GM10248 (cell line): ENCODE measurements around the gene CDH2.

ENCODE experiments used
- CTCF ChIA-PET: fragments of 300-600 bp; sonication (Branson Sonifier 250); formaldehyde crosslinking; extraction: SDS; loops from one replicate; lab custom pipeline; 2021; ENCODE audit warnings: antibody characterized with exemption; lab: Yijun Ruan, JAX
- POLR2A ChIA-PET: fragments of 350-650 bp; sonication (Branson Sonifier 250); formaldehyde crosslinking; extraction: SDS; loops from one replicate; lab custom pipeline; 2020; ENCODE audit warnings: antibody characterized with exemption; lab: Yijun Ruan, JAX
- DNase-seq: peaks from one replicate; pipeline ENCODE4 v3.0.0; 2012; ENCODE audit errors: extremely low spot score
- TF ChIP-seq, protein P1 (sequence below): IDR thresholded peaks from 2 replicates; pipeline ENCODE4 v1.5.1; 2012; ENCODE audit warnings: mild to moderate bottlenecking, low read depth; ENCODE audit errors: extremely low read depth, missing control alignments, control extremely low read depth

Gene CDH2

DNA sequence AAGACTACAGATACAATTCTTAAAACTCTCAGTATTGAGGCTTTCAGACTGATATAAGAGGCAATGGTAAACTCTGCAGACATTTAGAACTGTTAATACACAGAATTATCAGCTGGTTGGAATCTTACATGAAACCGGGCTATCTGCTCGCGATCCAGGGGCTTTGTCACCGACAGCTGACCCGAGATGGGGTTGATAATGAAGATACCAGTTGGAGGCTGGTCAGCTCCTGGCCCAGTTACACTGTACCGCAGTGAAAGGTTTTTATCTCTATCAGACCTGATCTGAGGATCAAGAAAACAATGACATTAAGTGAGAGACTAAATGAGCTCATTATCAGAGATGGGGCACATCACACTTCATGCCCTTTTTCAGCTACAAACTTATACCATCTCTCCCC lies 167.3 kb downstream of the CDH2 start:
- POLR2A ChIA-PET: no interaction called here
- DNase-seq: no peak
- CTCF ChIA-PET: interaction anchor here (1.1 kb wide), 1 partner anchor 8 kb away, joined by 3 read pairs; no protein-coding TSS in a partner anchor
- TF ChIP-seq, protein P1, sequence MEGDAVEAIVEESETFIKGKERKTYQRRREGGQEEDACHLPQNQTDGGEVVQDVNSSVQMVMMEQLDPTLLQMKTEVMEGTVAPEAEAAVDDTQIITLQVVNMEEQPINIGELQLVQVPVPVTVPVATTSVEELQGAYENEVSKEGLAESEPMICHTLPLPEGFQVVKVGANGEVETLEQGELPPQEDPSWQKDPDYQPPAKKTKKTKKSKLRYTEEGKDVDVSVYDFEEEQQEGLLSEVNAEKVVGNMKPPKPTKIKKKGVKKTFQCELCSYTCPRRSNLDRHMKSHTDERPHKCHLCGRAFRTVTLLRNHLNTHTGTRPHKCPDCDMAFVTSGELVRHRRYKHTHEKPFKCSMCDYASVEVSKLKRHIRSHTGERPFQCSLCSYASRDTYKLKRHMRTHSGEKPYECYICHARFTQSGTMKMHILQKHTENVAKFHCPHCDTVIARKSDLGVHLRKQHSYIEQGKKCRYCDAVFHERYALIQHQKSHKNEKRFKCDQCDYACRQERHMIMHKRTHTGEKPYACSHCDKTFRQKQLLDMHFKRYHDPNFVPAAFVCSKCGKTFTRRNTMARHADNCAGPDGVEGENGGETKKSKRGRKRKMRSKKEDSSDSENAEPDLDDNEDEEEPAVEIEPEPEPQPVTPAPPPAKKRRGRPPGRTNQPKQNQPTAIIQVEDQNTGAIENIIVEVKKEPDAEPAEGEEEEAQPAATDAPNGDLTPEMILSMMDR: no peak

DNA sequence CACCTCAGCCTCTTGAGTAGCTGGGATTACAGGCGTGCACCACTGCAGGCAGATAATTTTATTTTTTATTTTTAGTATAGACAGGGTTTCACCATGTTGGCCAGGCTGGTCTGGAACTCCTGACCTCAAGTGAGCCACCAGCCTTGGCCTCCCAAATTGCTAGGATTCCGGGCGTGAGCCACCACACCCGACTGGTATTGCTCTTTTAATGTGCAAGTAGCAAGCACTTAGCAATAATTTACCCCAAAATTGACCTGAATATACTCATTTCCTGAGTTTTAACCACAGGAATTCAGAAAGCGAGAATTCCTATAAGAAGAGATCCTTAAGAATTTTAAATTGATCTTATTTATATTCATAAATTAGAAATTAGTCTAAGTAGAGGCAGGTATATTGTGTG lies 169.1 kb downstream of the CDH2 start:
- ChIA-PET CTCF (no interaction called here), POLR2A (no interaction called here)
- TF ChIP-seq, protein P1: no peak
- no peak for DNase-seq

DNA sequence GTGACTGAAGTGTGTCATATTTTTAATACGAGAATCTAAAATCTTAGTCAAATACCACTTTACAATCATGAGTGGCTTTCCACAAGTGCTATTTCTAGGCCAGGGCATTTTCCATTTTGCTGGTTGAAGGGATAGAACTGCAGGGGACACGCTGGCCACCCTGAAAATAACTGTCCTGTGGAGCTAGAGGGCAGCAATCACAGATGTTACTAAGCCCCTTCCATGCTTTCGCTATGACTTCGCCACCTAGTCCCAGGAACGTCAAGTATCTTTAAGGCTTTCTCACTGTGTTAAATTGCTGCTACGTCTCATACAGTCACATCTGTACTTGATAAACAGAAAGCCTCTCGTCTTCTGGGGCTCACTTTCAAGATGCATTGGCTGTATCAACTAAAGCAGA lies 171.8 kb downstream of the CDH2 start:
- CTCF ChIA-PET: no interaction called here
- TF ChIP-seq, protein P1: no peak
- POLR2A ChIA-PET: no interaction called here
- DNase-seq: no peak

DNA sequence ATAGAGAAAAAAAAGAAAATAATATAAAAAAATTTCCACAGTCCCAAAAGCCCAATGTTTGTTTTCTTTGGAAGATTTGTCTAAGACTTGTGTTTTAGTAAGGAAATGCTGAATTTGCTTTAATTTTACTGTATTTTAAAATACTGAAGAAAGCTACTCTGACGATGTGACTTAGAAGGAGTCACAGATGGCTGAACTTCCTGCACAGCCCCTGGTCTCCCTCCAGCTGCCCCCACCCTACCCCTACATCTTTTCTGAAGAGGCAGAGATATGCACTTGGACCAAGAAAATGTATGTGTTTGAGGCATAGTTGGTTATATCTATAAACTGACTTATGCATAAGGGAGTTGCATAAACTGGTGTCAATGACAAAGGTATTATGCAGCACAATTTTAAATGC lies 172.3 kb downstream of the CDH2 start:
- no peak for DNase-seq
- CTCF ChIA-PET: no interaction called here
- TF ChIP-seq, protein P1: no peak
- POLR2A ChIA-PET: no interaction called here

DNA sequence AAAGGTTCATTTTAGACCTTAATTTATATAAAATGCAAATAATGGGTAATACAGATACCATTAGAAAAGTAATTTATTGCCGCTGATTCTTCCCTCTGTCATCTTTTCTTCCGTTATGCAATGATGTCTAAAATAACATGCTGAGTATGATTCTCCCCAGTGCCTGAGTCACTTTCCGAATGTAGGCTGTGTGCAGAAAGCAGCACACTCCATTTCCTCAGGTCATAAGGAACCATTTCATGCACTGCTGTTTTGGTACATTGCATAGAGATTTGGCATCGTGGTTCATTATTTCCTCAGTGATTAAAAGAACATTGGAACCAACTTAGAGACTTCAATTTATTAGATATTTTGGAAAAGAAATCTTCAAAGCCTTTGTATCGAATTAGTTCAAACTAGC lies 173.5 kb downstream of the CDH2 start:
- ChIA-PET CTCF (no interaction called here), POLR2A (no interaction called here)
- DNase-seq: no peak
- TF ChIP-seq, protein P1: no peak

DNA sequence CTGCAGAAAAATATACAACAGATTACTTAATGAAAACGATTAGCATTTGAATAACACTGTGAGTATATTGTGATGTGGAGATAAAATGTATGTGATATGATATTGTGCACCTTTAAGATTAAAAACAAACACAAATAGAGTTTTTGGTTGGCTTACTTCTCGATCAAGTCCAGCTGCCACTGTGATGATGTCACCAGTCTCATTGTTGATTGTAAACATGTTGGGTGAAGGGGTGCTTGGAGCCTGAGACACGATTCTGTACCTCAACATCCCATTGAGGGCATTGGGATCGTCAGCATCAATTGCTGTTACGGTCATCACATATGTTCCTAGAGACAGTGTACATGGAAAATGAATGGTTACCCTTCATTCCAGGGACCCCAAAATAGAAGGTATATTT lies 174.1 kb downstream of the CDH2 start:
- TF ChIP-seq, protein P1: no peak
- no peak for DNase-seq
- CTCF ChIA-PET: interaction anchor here (2.1 kb wide), 1 partner anchor 12 kb away, joined by 4 read pairs; no protein-coding TSS in a partner anchor
- POLR2A ChIA-PET: no interaction called here
